ENCODE results near the gene GALNT18. TPM values are rescaled to one million over a fixed set of nuclear protein-coding genes. Genes with fewer than 3 reads are reported as not detected.

The GALNT18 gene
- total and polyA plus RNA-seq, 7 experiments from 2014 or later: 0.15 to 1.7 (median 0.20) TPM; not detected in 4

- intact Hi-C loops (cut with micrococcal nuclease): no loop called here
- DNase-seq (no peak), ATAC-seq (no peak)
- Mint-ChIP-seq H3K4me1 (no peaks in the 10 kb centered on the region), H3K9me3 (no peaks in the 10 kb centered on the region), H3K27me3 (peaks cover 0 to 11% (median 0%) of the 10 kb centered on the region in 5 donors), H3K36me3 (no peaks in the 10 kb centered on the region), H3K4me3 (no peak overlapping the region), H3K27ac (no peak overlapping the region)
- no peak overlapping the region for H3K27ac ChIP-seq (ENCODE audit: low read depth, low read length)
- no peak overlapping the region for H3K4me3 ChIP-seq (ENCODE audit: low read length)
- CTCF ChIA-PET: no interaction called here
- POLR2A ChIA-PET: no interaction called here
- H3K36me3 ChIP-seq (ENCODE audit: control insufficient read depth in 2 of 3, insufficient read depth in 3 of 3, low read length in 3 of 3): no peaks in the 10 kb centered on the region
- no peaks in the 10 kb centered on the region for H3K9me3 ChIP-seq (ENCODE audit: control insufficient read depth in 2 of 3, low read length in 3 of 3)
- no peaks in the 10 kb centered on the region for H3K4me1 ChIP-seq (ENCODE audit: control insufficient read depth in 2 of 2, insufficient read depth in 2 of 2, low read length in 2 of 2)
- H3K27me3 ChIP-seq (ENCODE audit: control insufficient read depth in 2 of 2, insufficient read depth in 2 of 2, low read length in 2 of 2): no peaks in the 10 kb centered on the region
Measured at GRCh38 chr11:11444027-11444803, 177.6 kb downstream of the GALNT18 start.

DNA sequence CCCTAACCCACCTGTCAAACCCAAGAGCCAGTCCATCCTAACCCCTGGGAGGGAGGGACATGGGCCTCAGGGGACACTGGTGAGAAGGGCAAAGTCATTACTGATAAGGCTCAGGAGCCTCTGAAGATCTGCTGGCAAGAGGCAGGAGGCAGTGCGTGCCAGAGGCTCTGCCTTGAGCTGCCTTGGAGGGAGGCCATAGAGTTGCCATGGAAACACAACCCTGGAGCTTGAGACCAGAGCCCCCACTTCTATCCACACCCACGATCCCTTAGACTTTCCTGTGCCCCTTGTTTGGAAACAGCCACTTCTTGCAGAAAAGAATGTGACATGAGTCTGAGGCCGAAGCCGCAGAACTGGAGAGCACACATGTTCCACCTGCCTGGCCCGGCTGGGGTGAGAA is 179.0 kb downstream of the GALNT18 start:
- H3K9me3 Mint-ChIP-seq: no peaks in the 10 kb centered on the region
- no peak overlapping the region for H3K4me3 Mint-ChIP-seq
- no peak for DNase-seq
- ChIA-PET CTCF (no interaction called here), POLR2A (no interaction called here)
- H3K4me1 Mint-ChIP-seq: no peaks in the 10 kb centered on the region
- intact Hi-C loops (cut with micrococcal nuclease): no loop called here
- ATAC-seq: no peak
- no peak overlapping the region for H3K27ac Mint-ChIP-seq
- no peaks in the 10 kb centered on the region for H3K27me3 ChIP-seq (ENCODE audit: control insufficient read depth in 2 of 2, insufficient read depth in 2 of 2, low read length in 2 of 2)
- no peaks in the 10 kb centered on the region for H3K36me3 ChIP-seq (ENCODE audit: control insufficient read depth in 2 of 3, insufficient read depth in 3 of 3, low read length in 3 of 3)
- H3K4me3 ChIP-seq (ENCODE audit: low read length): no peak overlapping the region
- H3K9me3 ChIP-seq (ENCODE audit: control insufficient read depth in 2 of 3, low read length in 3 of 3): no peaks in the 10 kb centered on the region
- no peak overlapping the region for H3K27ac ChIP-seq (ENCODE audit: low read depth, low read length)
- peaks cover 0 to 9% (median 0%) of the 10 kb centered on the region in 5 donors for H3K27me3 Mint-ChIP-seq
- H3K36me3 Mint-ChIP-seq: no peaks in the 10 kb centered on the region
- H3K4me1 ChIP-seq (ENCODE audit: control insufficient read depth in 2 of 2, insufficient read depth in 2 of 2, low read length in 2 of 2): no peaks in the 10 kb centered on the region

DNA sequence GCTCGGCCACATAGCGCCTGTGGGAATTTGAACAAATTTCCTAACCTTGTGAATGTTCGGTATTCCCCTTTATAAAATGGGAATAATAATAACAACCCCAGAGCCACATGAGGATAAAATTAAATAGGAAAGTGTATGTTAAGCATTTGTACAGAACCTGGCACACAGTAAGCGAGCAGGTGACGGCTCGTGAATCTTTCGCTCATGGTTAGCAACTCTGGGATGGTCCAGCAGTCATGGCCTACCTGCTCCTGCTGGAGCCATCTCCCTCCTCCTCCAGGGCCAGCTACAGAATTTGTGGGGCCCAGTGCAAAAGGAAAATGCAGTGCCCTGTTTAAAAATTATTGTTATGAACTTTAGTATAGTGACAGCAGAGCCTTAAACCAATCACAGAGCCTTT is 180.3 kb downstream of the GALNT18 start:
- Mint-ChIP-seq H3K9me3 (no peaks in the 10 kb centered on the region), H3K4me1 (no peaks in the 10 kb centered on the region), H3K36me3 (no peaks in the 10 kb centered on the region), H3K27ac (no peak overlapping the region), H3K27me3 (no peaks in the 10 kb centered on the region), H3K4me3 (no peak overlapping the region)
- no peaks in the 10 kb centered on the region for H3K36me3 ChIP-seq (ENCODE audit: control insufficient read depth in 2 of 3, insufficient read depth in 3 of 3, low read length in 3 of 3)
- no peak for ATAC-seq
- intact Hi-C loops (cut with micrococcal nuclease): no loop called here
- no peaks in the 10 kb centered on the region for H3K27me3 ChIP-seq (ENCODE audit: control insufficient read depth in 2 of 2, insufficient read depth in 2 of 2, low read length in 2 of 2)
- ChIA-PET POLR2A (no interaction called here), CTCF (no interaction called here)
- no peaks in the 10 kb centered on the region for H3K9me3 ChIP-seq (ENCODE audit: control insufficient read depth in 2 of 3, low read length in 3 of 3)
- no peak overlapping the region for H3K27ac ChIP-seq (ENCODE audit: low read depth, low read length)
- no peak overlapping the region for H3K4me3 ChIP-seq (ENCODE audit: low read length)
- no peaks in the 10 kb centered on the region for H3K4me1 ChIP-seq (ENCODE audit: control insufficient read depth in 2 of 2, insufficient read depth in 2 of 2, low read length in 2 of 2)
- DNase-seq: no peak

GRCh38 chr11:11441091-11441490 is 180.7 kb downstream of the GALNT18 start:
- no peak for DNase-seq
- ChIA-PET CTCF (no interaction called here), POLR2A (no interaction called here)
- no peak overlapping the region for H3K4me3 ChIP-seq (ENCODE audit: low read length)
- intact Hi-C loops (cut with micrococcal nuclease): no loop called here
- no peak for ATAC-seq
- Mint-ChIP-seq H3K4me3 (no peak overlapping the region), H3K9me3 (no peaks in the 10 kb centered on the region), H3K4me1 (no peaks in the 10 kb centered on the region), H3K27me3 (no peaks in the 10 kb centered on the region), H3K27ac (no peak overlapping the region), H3K36me3 (no peaks in the 10 kb centered on the region)
- no peak overlapping the region for H3K27ac ChIP-seq (ENCODE audit: low read depth, low read length)
- no peaks in the 10 kb centered on the region for H3K4me1 ChIP-seq (ENCODE audit: control insufficient read depth in 2 of 2, insufficient read depth in 2 of 2, low read length in 2 of 2)
- no peaks in the 10 kb centered on the region for H3K9me3 ChIP-seq (ENCODE audit: control insufficient read depth in 2 of 3, low read length in 3 of 3)
- H3K36me3 ChIP-seq (ENCODE audit: control insufficient read depth in 2 of 3, insufficient read depth in 3 of 3, low read length in 3 of 3): no peaks in the 10 kb centered on the region
- H3K27me3 ChIP-seq (ENCODE audit: control insufficient read depth in 2 of 2, insufficient read depth in 2 of 2, low read length in 2 of 2): no peaks in the 10 kb centered on the region

- Mint-ChIP-seq H3K27me3 (no peaks in the 10 kb centered on the region), H3K36me3 (no peaks in the 10 kb centered on the region), H3K4me1 (no peaks in the 10 kb centered on the region), H3K9me3 (no peaks in the 10 kb centered on the region), H3K4me3 (no peak overlapping the region), H3K27ac (no peak overlapping the region)
- DNase-seq (no peak), ATAC-seq (no peak)
- no peaks in the 10 kb centered on the region for H3K4me1 ChIP-seq (ENCODE audit: control insufficient read depth in 2 of 2, insufficient read depth in 2 of 2, low read length in 2 of 2)
- no peaks in the 10 kb centered on the region for H3K36me3 ChIP-seq (ENCODE audit: control insufficient read depth in 2 of 3, insufficient read depth in 3 of 3, low read length in 3 of 3)
- no peaks in the 10 kb centered on the region for H3K27me3 ChIP-seq (ENCODE audit: control insufficient read depth in 2 of 2, insufficient read depth in 2 of 2, low read length in 2 of 2)
- intact Hi-C loops (cut with micrococcal nuclease): no loop called here
- no peaks in the 10 kb centered on the region for H3K9me3 ChIP-seq (ENCODE audit: control insufficient read depth in 2 of 3, low read length in 3 of 3)
- H3K27ac ChIP-seq (ENCODE audit: low read depth, low read length): no peak overlapping the region
- POLR2A ChIA-PET: no interaction called here
- CTCF ChIA-PET: no interaction called here
- no peak overlapping the region for H3K4me3 ChIP-seq (ENCODE audit: low read length)
Measured at GRCh38 chr11:11440144-11440543, 181.7 kb downstream of the GALNT18 start.

DNA sequence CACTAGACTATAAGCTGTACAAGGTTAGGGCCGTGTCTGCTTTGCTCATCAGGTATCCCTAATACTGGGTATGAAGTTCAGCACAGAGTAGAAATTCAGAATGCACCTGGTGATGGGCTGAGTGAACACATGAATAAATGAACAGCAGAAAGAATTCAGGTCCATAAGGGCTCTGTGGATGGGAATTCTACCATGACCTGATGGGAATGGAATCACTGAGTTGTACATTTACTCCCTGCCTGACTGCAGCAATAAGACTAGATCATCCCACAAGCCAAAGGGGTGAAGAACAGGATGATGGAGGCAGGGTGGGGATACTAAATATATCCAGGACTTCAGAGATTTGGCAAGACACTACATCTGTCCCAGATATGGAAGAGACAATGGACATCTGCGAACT is 182.2 kb downstream of the GALNT18 start:
- Histone ChIP-seq H3K4me3 (ENCODE audit: low read length) (no peak overlapping the region), H3K27ac (ENCODE audit: low read depth, low read length) (no peak overlapping the region), H3K4me1 (ENCODE audit: control insufficient read depth in 2 of 2, insufficient read depth in 2 of 2, low read length in 2 of 2) (no peaks in the 10 kb centered on the region), H3K36me3 (ENCODE audit: control insufficient read depth in 2 of 3, insufficient read depth in 3 of 3, low read length in 3 of 3) (no peaks in the 10 kb centered on the region), H3K9me3 (ENCODE audit: control insufficient read depth in 2 of 3, low read length in 3 of 3) (no peaks in the 10 kb centered on the region), H3K27me3 (ENCODE audit: control insufficient read depth in 2 of 2, insufficient read depth in 2 of 2, low read length in 2 of 2) (no peaks in the 10 kb centered on the region)
- ATAC-seq (no peak), DNase-seq (no peak)
- Mint-ChIP-seq H3K9me3 (no peaks in the 10 kb centered on the region), H3K4me1 (no peaks in the 10 kb centered on the region), H3K27me3 (peaks cover 0 to under 1% (median 0%) of the 10 kb centered on the region in 5 donors), H3K4me3 (no peak overlapping the region), H3K36me3 (no peaks in the 10 kb centered on the region), H3K27ac (no peak overlapping the region)
- intact Hi-C loops (cut with micrococcal nuclease): no loop called here
- ChIA-PET CTCF (interaction anchor here (0.6 kb wide), 1 partner anchor 1827 kb away, joined by 3 read pairs; no protein-coding TSS in a partner anchor), POLR2A (no interaction called here)

- Mint-ChIP-seq H3K27me3 (peaks cover 0 to 3% (median 0%) of the 10 kb centered on the region in 5 donors), H3K27ac (no peak overlapping the region), H3K36me3 (no peaks in the 10 kb centered on the region), H3K4me1 (no peaks in the 10 kb centered on the region), H3K9me3 (no peaks in the 10 kb centered on the region), H3K4me3 (no peak overlapping the region)
- H3K4me3 ChIP-seq (ENCODE audit: low read length): no peak overlapping the region
- no peak overlapping the region for H3K27ac ChIP-seq (ENCODE audit: low read depth, low read length)
- ChIA-PET CTCF (interaction anchor here (0.6 kb wide), 1 partner anchor 847 kb away, joined by 5 read pairs; no protein-coding TSS in a partner anchor), POLR2A (no interaction called here)
- H3K27me3 ChIP-seq (ENCODE audit: control insufficient read depth in 2 of 2, insufficient read depth in 2 of 2, low read length in 2 of 2): no peaks in the 10 kb centered on the region
- H3K4me1 ChIP-seq (ENCODE audit: control insufficient read depth in 2 of 2, insufficient read depth in 2 of 2, low read length in 2 of 2): no peaks in the 10 kb centered on the region
- DNase-seq: no peak
- ATAC-seq: no peak
- intact Hi-C loops (cut with micrococcal nuclease): no loop called here
- H3K9me3 ChIP-seq (ENCODE audit: control insufficient read depth in 2 of 3, low read length in 3 of 3): no peaks in the 10 kb centered on the region
- H3K36me3 ChIP-seq (ENCODE audit: control insufficient read depth in 2 of 3, insufficient read depth in 3 of 3, low read length in 3 of 3): no peaks in the 10 kb centered on the region
Measured at GRCh38 chr11:11436715-11437313, 185.0 kb downstream of the GALNT18 start.

All from naive thymus-derived CD4-positive, alpha-beta T cell (primary cell).